HuH-7 (cell line): Measurements from ENCODE around the gene DOCK10.
"Not testable (repeated sequence)": the region's sequence is repeated elsewhere in the genome, so short reads cannot be mapped to it uniquely, and the experiment has no call there.

Experiments
- DNase-seq: peaks from one replicate; pipeline ENCODE4 v3.0.0; 2011; ENCODE audit warnings: low spot score

The DOCK10 gene

DNA sequence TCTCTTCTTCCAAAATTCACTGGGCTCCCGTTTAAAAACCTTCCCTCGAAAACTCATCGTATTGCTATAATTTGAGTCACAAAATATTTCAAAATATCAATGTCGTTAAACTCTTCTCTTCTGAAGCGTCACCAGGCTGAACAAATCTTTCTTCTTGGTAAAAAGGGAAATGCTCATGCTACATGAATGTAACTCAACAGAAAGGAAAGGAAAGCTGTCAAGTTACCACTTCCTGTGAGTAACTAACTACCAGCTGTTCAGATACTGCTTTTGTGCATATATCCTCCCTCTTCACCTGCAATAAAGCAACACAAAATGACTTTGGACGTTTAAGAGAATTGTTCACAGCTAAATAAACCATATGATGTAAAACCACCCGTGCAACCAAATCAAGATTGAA, 95.4 kb downstream of the DOCK10 start:
- no peak for DNase-seq

DNA sequence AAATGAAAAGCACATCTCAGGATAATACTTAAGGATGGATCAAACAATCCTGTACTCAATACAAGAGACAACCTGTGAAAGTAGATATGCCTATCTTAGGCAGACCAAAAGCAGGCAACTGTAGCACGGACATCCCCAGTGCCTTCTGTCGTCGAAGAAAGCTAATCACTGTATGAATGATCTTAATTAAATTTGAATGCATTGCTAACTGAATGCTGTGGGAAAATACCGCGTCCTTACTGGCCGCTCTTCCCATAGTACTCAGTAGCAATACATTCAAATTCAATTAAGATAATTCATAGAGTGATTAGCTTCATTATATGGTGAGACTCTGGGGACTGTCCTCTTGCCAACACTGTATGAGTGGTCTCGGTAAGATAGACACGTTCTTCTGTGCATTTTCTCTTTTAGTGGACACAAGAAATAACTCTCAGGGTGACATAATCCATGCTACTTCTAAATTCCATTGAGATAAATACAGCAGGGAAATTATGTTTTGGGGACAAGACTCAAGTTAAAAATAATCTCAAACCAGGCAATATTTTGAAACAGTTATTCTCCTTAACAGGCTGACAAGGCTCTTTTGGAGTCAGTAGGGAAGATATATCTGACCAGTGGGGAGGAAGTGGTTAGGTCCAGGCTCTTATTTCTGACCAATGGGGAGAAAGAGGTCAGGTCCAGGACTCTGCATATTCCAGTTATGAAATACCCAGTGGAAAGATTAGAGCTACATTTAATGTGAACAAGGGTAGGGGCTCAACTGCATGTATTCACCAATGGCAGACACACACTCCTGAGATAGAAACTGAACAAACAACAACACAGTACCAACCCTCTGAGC, 97.3 kb downstream of the DOCK10 start:
- DNase-seq, result no peak

- not testable (repeated sequence) for DNase-seq
Measured at GRCh38 chr2:224943601-224944041, 98.6 kb downstream of the DOCK10 start.

DNA sequence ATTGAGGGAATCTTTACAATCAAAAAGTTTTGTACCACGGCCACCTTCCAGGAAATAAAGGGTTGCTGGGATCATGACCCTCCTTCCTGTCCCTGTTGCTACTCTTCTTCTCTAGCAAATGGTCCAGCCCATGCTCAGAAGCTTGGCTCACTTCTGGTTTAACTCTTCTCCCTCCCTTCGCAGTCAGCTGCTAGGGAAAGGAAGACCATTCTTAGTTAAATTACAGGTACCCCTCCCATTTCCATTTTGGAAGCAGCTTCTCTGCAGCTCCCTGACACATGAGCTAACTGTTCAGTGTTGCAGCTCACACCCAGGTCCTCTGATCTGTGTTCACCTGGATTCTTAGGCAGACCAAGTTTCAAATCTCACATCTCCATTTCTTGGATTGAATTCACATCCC, 100.3 kb downstream of the DOCK10 start:
- no peak for DNase-seq

DNA sequence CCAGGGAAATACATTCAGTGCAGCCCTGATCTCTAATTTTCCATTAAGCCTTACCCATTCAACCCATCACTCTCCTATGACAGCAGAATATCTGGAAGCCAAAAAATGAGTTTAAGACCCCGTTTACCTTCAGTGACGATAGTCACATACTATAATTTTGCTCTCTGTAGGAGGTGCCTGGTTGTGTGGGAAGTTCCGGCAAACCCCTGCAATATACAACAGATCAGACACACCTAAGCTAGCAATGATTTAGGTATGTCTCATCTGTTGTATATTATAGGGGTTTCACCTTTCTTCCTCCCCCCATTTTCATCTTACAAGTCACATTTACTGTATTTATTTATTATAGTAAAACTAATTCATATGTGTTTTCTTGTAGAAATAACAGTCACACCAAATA, 101.7 kb downstream of the DOCK10 start:
- DNase-seq, result no peak

DNA sequence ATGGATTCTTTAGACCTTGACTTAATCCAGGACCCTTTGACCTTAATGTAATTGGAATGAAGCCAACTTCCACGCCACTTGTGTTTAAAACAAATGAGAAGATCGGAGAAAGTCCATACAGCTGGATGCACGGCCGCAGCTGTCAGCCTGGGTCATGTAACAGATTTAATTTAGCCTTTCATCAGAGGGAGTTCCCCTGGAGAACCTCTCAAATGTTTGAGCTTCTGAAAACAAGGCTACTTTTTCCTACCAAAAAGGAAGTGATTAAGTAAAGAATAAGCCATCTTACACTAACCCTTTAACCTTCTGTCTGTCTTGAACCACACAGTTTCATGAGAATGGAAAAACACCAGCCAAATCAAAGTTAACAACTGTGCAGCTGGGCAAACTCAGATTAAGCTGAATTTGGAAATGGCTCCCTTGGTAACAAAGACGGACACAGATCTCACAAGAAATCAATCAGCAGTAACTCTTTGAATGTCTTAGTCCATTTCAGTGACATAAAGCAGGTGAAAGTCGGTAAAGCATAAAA, 103.6 kb downstream of the DOCK10 start:
- no peak for DNase-seq

GRCh38 chr2:224937887-224938286, 104.4 kb downstream of the DOCK10 start:
- no peak for DNase-seq

- no peak for DNase-seq
Measured at GRCh38 chr2:224934526-224935188, 107.6 kb downstream of the DOCK10 start.

DNA sequence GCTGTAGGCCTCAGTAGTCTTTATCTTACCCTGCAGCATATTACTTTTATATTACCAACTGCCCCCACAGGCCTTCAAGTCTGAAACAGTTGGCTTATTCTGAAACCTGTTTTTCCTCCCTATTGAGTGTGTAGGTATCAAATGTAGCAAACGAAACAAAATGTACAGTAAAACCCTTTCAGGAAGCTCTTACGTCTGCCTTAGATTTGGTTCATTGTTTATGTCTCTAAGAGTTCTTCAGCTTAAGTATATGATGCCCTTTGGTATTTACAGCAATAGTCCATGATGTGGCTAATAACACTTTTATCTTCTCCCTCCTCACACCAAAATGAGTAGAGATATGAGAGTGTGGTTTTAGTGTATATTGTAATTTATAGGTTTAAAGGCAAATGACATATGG, 108.8 kb downstream of the DOCK10 start:
- DNase-seq, result no peak

GRCh38 chr2:224932522-224932921, 109.7 kb downstream of the DOCK10 start:
- DNase-seq, result no peak

DNA sequence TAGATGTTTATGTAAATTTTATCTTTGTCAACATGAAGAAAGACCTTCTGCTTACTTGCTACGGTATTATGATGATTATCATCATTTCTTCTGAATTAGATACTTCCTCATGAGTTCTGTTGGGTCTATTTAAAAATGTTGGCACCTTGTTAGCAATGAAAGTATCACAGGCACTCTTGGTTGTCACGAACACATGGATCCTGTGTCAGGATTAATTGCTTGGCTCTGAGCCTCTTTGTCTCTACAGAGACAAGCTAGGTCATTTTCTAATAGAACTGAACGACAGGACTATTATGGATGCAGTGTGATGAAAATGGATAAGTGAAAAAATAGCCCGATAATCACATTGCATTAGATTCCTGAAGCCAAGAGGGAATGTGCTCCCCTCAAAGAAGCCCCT, 110.3 kb downstream of the DOCK10 start:
- DNase-seq, result no peak

GRCh38 chr2:224930990-224931389, 111.3 kb downstream of the DOCK10 start:
- no peak for DNase-seq

DNA sequence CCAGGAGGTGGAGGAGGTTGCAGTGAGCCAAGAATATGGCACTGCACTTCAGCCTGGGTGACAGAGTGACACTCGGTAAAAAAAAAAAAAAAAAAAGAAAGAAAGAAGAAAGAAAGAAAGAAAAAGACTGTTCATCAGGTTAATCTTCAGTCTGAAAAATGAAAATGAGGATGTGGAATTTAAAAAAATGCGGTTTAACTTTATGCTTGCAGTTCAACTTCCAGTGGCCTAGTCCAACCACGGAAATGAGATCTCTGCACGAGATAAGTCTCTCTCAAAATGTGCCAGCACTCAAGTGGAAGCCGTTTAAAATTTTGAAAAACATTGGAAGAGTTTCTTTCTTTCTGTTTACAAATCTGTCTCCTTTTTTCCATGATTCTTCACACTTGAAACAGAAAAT, 112.1 kb downstream of the DOCK10 start:
- no peak for DNase-seq

- no peak for DNase-seq
Measured at GRCh38 chr2:224929512-224929911, 112.8 kb downstream of the DOCK10 start.

DNA sequence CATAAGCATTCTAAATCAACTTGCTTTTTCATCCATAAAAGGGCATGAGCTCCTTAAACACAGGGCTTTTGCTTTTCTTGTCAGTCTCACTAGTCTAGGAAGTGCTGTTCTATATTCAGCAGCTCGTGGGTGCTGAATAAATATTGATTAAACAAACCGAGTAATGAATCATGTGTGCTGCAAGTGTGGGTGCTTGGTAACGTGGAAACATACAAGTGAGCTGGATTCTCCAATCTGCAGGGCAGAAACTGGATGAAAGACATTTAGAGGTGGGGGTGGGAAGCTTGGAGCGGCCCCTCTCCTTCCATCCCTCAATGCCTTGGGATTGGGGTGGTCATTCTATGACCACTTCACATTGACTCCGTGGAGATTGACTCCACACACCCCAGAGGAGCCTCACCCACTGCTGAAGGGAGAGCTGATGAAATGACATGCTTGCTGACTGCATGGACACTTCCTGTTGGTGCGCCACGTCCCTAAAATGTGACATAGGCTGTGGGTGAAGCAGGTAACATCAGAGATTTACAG, 114.6 kb downstream of the DOCK10 start:
- DNase-seq, result no peak

DNA sequence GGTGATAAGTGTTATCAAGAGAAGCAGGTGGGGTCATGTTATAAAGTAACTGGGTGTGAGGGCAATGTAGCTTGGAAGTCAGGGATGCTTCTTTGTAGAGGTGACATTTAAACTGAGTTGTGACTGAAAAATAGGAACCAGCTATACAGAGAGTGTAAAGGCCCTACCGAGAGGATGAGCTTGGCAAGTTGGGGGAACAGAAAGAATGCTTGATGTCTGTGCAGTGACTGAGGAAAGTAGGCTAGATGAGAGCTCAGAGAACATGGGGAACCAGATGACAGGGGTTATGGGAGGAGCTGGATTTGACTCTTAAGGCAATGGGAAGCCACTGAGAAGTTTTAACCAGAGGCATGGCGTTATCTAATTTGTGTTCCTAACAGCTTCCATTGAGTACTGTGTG, 115.3 kb downstream of the DOCK10 start:
- DNase-seq, result no peak

- DNase-seq, result no peak
Measured at GRCh38 chr2:224925810-224926100, 116.5 kb downstream of the DOCK10 start.

GRCh38 chr2:224925061-224925809, 117.0 kb downstream of the DOCK10 start:
- no peak for DNase-seq

DNA sequence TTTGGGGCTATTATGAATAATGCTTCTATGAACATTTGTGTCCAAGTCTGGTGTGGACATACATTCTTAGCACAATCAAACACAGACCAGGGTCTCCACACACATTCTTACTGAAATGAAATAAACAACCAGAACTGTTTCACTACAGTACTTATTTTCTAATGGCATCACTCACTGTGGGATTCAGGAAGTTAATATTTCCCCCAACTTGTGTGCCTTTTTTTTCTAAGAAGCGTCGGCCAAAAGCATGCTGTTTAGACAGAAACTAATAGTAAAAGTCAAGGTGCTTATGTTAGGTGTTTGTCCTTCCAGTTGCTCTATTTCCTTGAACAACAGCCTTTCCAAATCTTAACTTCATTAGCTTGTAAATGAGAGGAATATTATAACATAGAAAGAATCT, 117.6 kb downstream of the DOCK10 start:
- no peak for DNase-seq

- no peak for DNase-seq
Measured at GRCh38 chr2:224922142-224922727, 120.0 kb downstream of the DOCK10 start.

- DNase-seq, result no peak
Measured at GRCh38 chr2:224919472-224920110, 122.7 kb downstream of the DOCK10 start.
